Stimulated activated CD4-positive, alpha-beta T cell treated with anti-CD3 and anti-CD28 coated beads, Interleukin-1b, Interleukin-23, amount 100 ng/mL, for 48 hours (primary cell): ENCODE measurements around the gene PKDREJ.

Source experiments
- DNase-seq: peaks from one replicate; pipeline ENCODE4 v3.0.0-alpha.2; 2020

PKDREJ gene

DNA sequence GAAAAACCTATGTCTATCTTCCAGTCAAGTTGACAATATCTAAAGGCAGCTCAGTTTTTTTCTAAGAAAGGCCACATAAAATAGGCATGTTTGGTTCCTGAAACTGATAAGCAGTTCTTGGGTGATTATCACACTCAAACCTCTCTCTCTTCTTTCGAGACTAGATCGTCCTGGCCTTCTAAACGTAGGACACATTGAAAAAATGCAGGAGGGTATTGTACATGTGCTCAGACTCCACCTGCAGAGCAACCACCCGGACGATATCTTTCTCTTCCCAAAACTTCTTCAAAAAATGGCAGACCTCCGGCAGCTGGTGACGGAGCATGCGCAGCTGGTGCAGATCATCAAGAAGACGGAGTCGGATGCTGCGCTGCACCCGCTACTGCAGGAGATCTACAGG is 28.2 kb downstream of the PKDREJ start:
- DNase-seq: no peak

GRCh38 chr22:46233231-46233630 is 29.9 kb downstream of the PKDREJ start:
- DNase-seq: no peak

GRCh38 chr22:46230262-46230901 is 32.8 kb downstream of the PKDREJ start:
- DNase-seq: no peak

DNA sequence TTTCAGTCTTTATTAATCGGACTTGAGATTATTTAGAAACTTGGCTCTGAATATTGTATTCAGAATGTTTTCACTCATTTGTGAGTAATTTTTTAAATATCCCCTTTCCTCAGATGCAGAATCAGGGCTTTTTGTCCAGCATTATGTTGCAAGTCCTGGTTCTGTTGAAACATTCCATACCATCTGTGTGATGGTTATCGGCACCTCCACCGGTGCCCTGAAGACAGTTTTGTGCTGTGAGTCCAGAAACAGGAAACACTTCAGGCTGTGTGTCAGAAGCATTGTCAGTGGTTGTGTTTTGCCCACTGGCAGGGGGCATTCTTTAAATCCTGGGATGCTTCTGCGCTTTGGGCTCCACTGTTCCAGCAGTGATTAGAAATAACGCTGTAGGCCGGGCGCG is 33.4 kb downstream of the PKDREJ start:
- no peak for DNase-seq

DNA sequence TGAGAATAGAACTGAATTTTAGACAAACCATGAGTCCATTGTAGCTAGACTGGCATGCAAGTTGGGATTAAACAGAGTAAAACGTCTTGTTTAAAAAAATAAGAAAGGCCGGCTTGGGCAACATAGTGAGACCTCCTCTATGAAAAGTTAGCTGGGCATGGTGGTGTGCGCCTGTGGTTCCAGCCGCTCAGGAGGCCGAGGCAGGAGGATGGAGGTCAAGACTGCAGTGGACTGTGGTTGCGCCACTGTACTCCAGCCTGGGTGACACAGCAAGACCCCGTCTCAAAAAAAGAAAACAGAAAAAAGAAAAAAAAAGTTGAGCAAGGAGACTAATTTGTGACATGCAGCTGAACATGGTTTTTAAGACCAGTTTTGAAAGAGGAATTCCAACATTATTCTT is 36.6 kb downstream of the PKDREJ start:
- DNase-seq: no peak

DNA sequence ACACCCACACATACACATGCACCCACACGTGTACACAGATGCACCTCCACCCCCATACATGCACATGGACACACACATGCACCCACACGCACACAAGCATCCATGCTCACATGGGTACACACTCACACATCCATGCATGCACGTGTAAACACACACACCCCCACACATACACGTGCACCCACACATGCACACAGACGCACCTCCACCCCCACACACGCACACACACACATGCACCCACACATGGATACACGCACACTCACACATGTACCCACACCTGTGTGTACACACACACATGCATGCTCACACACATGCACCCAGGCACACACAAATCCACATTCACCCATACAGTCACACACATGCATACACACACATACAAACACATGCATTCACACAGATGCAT is 37.5 kb downstream of the PKDREJ start:
- DNase-seq: no peak

DNA sequence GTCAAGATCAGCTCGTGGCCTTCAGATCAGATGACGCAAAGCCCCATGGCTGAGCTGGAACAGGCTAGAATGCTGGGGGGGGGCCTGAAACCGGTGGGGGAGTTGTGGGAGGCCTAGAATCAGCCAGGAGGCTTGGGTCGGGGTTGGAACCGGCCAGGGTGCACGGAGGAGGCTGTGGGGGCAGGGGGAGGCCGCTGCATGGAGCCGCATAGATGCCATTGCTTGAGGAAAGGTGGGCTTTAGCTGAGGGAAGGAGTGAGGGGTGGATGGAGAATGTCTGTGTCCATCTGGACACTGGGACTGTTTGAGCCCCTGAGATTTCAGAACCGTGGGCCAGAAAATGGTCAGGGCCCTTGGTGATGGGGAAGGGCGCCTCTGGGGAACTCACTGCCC is 38.2 kb downstream of the PKDREJ start:
- no peak for DNase-seq

DNA sequence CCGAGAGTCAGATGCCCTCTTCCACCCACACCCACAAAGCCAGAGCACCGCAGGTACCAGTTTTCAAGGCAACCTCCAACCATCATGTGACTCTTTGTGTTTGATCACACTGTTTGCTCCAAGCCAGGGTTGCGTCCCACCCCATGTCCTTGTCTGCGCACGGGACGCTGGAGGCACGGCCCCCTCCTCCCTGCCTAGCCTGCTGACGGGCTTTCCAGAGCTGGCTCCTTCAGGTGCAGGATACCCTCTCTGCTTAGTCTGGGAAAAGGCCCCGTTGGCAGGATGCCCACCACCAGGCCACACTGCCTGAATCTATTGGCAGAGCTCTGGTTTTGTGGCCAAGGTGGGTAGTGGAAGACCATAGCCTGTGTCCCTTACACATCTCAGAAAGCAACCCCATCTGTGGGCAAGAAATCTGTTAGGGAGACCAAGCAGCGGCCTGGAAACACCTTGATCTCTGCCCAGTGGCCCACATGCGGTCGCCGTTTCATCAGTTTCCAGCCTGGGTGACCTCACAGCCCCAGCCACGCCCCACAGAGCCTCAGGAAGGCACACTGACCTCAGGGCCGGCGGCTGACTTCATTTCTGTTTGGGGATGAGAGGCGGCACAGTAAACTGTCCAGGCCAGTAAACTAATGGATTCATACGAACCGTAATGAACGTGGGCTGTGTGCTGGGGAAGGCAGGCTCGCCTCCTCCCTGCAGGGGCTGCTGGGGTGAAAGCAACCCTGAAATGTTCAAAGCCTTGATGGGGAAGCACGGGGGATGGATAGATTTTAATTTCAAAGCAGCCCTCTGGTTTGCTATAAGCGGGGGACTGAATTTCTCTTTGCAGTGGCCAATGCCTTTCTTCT is 38.9 kb downstream of the PKDREJ start:
- DNase-seq: no peak

- DNase-seq: peak; percentile 12
Observed at GRCh38 chr22:46220921-46221320, 42.2 kb downstream of the PKDREJ start.

- no peak for DNase-seq
Observed at GRCh38 chr22:46219636-46220035, 43.5 kb downstream of the PKDREJ start.

DNA sequence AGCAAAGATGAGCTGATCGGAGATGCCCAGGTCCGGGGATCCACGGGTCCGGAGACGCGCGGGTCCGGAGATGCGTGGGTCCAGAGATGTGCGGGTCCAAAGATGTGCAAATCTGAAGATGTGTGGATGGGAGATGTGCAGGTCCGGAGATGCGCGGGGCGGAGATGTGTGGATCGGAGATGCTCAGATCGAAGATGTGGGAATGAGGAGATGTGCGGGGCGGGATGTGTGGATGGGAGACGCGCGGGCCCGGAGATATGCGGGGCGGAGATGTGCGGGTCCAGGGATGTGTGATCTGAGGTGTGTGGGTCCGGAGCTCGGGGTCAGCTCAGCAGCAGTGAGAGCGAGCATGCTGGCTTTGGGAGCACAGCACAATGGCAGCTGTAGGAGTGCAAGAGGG is 48.5 kb downstream of the PKDREJ start:
- DNase-seq: no peak

DNA sequence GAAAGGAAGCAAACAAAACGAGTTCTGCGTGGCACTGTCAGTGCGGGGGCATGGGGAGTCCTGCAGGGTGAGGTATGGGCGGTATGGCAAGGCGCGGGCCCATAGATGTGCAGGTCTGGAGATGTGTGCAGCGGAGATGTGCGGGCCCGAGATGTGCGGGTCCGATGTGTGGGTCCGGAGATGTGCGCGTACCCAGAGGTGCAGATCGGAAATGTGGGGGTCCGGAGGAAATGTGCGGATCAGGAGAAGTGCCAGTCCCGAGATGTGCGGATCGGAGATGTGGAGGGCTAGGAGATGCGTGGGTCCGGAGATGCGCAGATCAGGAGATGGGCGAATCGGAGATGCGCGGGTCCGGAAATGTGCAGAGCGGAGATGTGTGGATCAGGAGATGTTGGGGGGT is 49.0 kb downstream of the PKDREJ start:
- no peak for DNase-seq

DNA sequence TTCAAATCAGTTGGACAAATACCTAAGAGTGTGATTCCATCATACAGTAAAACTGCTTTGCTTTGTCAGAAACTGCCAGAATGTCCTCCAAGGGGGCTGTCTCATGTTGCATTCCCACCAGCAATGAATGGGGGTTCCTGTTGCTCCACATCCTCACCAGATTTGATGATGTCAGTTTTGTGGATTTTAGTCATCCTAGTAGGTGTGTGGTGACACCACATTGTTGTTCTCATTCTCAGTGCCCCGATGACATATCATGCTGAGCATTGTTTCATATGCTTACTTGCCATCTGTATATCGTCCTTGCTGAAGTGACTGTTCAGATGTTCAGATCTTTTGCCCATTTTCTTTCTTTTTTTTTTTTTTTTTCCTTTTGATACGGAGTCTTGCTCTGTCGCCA is 50.1 kb downstream of the PKDREJ start:
- DNase-seq: peak; percentile 31

DNA sequence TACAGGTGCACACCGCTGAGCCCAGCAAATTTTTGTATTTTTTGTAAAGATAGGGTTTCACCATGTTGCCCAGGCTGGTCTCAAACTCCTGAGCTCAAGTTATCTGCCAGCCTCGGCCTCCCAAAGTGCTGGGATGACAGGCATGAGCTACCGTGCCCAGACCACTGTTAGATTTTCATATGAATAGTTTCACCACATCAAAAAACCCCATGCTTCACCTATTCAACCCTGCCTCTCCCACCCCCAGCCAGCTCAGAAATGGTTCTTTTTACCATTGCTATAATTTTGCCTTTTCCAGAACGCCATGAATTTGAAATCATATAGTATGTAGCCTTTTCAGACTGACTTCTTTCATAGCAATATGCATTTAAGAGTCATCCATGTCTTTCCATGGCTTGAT is 50.9 kb downstream of the PKDREJ start:
- peak; percentile 3 for DNase-seq

GRCh38 chr22:46209262-46209661 is 53.9 kb downstream of the PKDREJ start:
- no peak for DNase-seq
